AG09319 (cell line): Measurements from ENCODE around the gene KCNA10.

ENCODE experiments used
- DNase-seq: peaks from one replicate; pipeline ENCODE4 v3.0.0-alpha.2; 2010; ENCODE audit warnings: low read depth; ENCODE audit errors: extremely low read depth
- CTCF ChIP-seq: IDR thresholded peaks from 2 replicates; pipeline ENCODE4 v1.5.1; 2011; ENCODE audit warnings: low read depth, mild to moderate bottlenecking, inconsistent platforms, low read length, moderate library complexity

The KCNA10 gene

GRCh38 chr1:110477967-110478640 lies 40.9 kb downstream of the KCNA10 start:
- no peak for TF ChIP-seq CTCF
- no peak for DNase-seq

GRCh38 chr1:110477445-110477957 lies 41.5 kb downstream of the KCNA10 start:
- no peak; the same call in 1 of the 2 replicates for TF ChIP-seq CTCF
- DNase-seq = no peak

- no peak for TF ChIP-seq CTCF
- DNase-seq = no peak
Observed at GRCh38 chr1:110477041-110477440, 41.9 kb downstream of the KCNA10 start.

GRCh38 chr1:110476028-110476765 lies 42.8 kb downstream of the KCNA10 start:
- TF ChIP-seq CTCF = no peak
- DNase-seq = no peak

GRCh38 chr1:110475362-110476027 lies 43.5 kb downstream of the KCNA10 start:
- no peak for DNase-seq
- no peak for TF ChIP-seq CTCF

GRCh38 chr1:110474444-110474843 lies 44.5 kb downstream of the KCNA10 start:
- no peak for TF ChIP-seq CTCF
- no peak for DNase-seq

GRCh38 chr1:110472546-110472945 lies 46.4 kb downstream of the KCNA10 start:
- DNase-seq = no peak
- no peak for TF ChIP-seq CTCF
